HepG2 (cell line): Measurements from ENCODE around the gene HADH.

Experiments
- JUND ChIP-seq: sonication (generic); formaldehyde crosslinking; IDR thresholded peaks from 2 replicates; pipeline ENCODE4 v1.8.0; 2022; ENCODE audit warnings: mild to moderate bottlenecking, missing genetic modification reagents
- SP1 ChIP-seq, 2 experiments: fragments of 450-650 bp in 1 of 2; sonication (generic) in 1 of 2; formaldehyde crosslinking in 1 of 2; IDR thresholded peaks; 2 replicates each; pipeline versions ENCODE4 v1.4.0 to v1.6.1; 2016 to 2020; ENCODE audit warnings: missing genetic modification reagents in 1 of 2

GRCh38 chr4:108013955-108014354 lies 24.3 kb downstream of the HADH start:
- TF ChIP-seq SP1 (IDR thresholded peaks at IDR 0.05) (no peak), SP1 (CRISPR knock-in tag; IDR thresholded peaks at IDR 0.05) (no peak), JUND (CRISPR knock-in tag) (no peak)
